GM18508 (cell line): ENCODE data around the gene PCDHGB1.
"Not testable (repeated sequence)": the region's sequence is repeated elsewhere in the genome, so short reads cannot be mapped to it uniquely, and the experiment has no call there.

Experiments used
- ATAC-seq: cut with Tn5 transposase; IDR thresholded peaks from one replicate; pipeline ENCODE4 v1.9.1; 2021; ENCODE audit warnings: moderate number of reproducible peaks; ENCODE audit not compliant: insufficient read depth, unreplicated experiment

PCDHGB1 gene

GRCh38 chr5:141349917-141350619, at the start of gene PCDHGB1:
Gene PCDHGB1 (plus strand): TSS chr5:141350099. CDS start chr5:141350261, 162 bp downstream.
- ATAC-seq, result no peak

- no peak for ATAC-seq
These were observed 46.1 kb upstream of the PCDHGB1 start, which contains the start of gene SLC25A2 for GRCh38 chr5:141303756-141304155. Gene SLC25A2 (minus strand): TSS chr5:141304049. CDS start chr5:141303865, 184 bp downstream.

GRCh38 chr5:141306630-141307029, 43.3 kb upstream of the PCDHGB1 start:
- ATAC-seq, result no peak

GRCh38 chr5:141313711-141314110, 36.2 kb upstream of the PCDHGB1 start:
- ATAC-seq, result no peak

- not testable (repeated sequence) for ATAC-seq
These were observed 32.9 kb upstream of the PCDHGB1 start for GRCh38 chr5:141316963-141317362.

- ATAC-seq, result no peak
These were observed 30.7 kb upstream of the PCDHGB1 start for GRCh38 chr5:141319202-141319601.

- no peak for ATAC-seq
These were observed 30.2 kb upstream of the PCDHGB1 start for GRCh38 chr5:141319699-141320098.

GRCh38 chr5:141320225-141321169, 29.4 kb upstream of the PCDHGB1 start, which contains the start of gene TAF7:
Gene TAF7 (minus strand): TSS chr5:141320784. CDS start chr5:141320044, 740 bp downstream.
- ATAC-seq, result peak; percentile 86

- ATAC-seq, result no peak
These were observed 27.6 kb upstream of the PCDHGB1 start for GRCh38 chr5:141322261-141322660.

- ATAC-seq, result no peak
These were observed 23.6 kb upstream of the PCDHGB1 start for GRCh38 chr5:141326088-141326854.

- ATAC-seq, result no peak
These were observed 21.7 kb upstream of the PCDHGB1 start for GRCh38 chr5:141328231-141328630.

GRCh38 chr5:141330299-141331080, 19.4 kb upstream of the PCDHGB1 start, which contains the start of gene PCDHGA1:
Gene PCDHGA1 (plus strand): TSS chr5:141330514.
- ATAC-seq, result no peak

- ATAC-seq, result not testable (repeated sequence)
These were observed 17.3 kb upstream of the PCDHGB1 start for GRCh38 chr5:141332571-141332970.

- ATAC-seq, result no peak
These were observed 11.2 kb upstream of the PCDHGB1 start, which contains the start of gene PCDHGA2 for GRCh38 chr5:141338538-141339306. Gene PCDHGA2 (plus strand): TSS chr5:141338760.

- ATAC-seq, result not testable (repeated sequence)
These were observed 9.0 kb upstream of the PCDHGB1 start for GRCh38 chr5:141340781-141341354.

- no peak for ATAC-seq
These were observed 7.1 kb upstream of the PCDHGB1 start for GRCh38 chr5:141342773-141343172.

- no peak for ATAC-seq
These were observed 6.5 kb upstream of the PCDHGB1 start, which contains the start of gene PCDHGA3 for GRCh38 chr5:141343242-141343952. Gene PCDHGA3 (plus strand): TSS chr5:141343829. CDS start chr5:141344034, 205 bp downstream.
